Measurements from ENCODE around the gene HSP90AB1. TPM values are rescaled to one million over a fixed set of nuclear protein-coding genes. Genes with fewer than 3 reads are reported as not detected.

The HSP90AB1 gene
- 1,065 and 1,294 TPM in 2 replicates for total RNA-seq

DNA sequence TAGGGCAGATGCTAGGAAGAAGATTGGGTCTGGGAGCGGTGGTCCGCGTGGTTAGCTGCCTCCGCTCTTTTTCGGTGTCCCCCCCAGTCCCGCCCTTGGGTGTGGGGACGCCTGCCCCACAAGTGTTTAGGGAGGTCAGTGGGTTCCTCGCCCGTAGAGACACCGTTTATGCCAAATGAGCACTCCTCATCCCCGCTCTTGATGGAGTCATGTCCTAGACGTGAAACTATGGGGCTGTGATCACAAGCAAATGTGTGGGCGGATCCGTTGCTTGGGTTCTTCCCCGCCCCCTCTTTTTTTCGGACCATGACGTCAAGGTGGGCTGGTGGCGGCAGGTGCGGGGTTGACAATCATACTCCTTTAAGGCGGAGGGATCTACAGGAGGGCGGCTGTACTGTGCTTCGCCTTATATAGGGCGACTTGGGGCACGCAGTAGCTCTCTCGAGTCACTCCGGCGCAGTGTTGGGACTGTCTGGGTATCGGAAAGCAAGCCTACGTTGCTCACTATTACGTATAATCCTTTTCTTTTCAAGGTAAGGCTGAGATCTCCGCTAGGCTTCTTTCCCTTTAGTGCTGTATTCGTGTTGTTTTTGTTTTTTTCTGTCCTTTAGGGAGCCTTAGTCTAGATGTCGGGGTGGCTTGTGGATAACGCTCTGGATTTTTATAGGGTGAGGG is at the start of gene HSP90AB1:
Gene HSP90AB1 (plus strand): TSS at position 439 of the 675 bp plus-strand sequence. CDS start 1,529 bp downstream, outside the sequence.
- DNase-seq (ENCODE audit: low read depth): peak; percentile 95
- no peak for TF ChIP-seq CTCF (IDR thresholded peaks at IDR 0.05; ENCODE audit: insufficient read depth, low read length, poor library complexity, severe bottlenecking)
- H3K4me3 ChIP-seq (ENCODE audit: low read depth, low read length): peak within 1 kb of the TSS; percentile 80
- H3K36me3 ChIP-seq (ENCODE audit: control insufficient read depth, insufficient read depth, low read length): peaks cover 11% of the 10 kb centered on the region
- H3K27me3 ChIP-seq (ENCODE audit: control insufficient read depth, insufficient read depth, low read length): no peaks in the 10 kb centered on the region

DNA sequence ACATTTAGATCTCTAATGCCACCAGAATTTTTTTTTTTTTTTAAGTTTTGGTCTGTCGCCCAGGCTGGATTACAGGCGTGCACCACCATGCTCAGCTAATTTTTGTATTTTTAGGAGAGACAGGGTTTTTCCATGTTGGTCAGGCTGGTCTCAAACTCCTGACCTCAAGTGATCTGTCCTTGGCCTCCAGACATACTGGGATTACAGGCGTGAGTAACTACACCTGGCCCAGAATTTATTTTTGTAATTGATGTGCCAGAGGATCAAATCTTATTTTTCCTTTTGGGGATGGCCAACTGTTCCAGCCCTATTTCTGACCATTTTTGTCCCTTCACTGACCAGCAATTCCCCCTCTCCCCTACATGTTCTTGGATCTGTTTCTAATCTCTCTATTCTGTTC is 48.2 kb upstream of the HSP90AB1 start:
- no peak for TF ChIP-seq CTCF (IDR thresholded peaks at IDR 0.05; ENCODE audit: insufficient read depth, low read length, poor library complexity, severe bottlenecking)
- H3K27me3 ChIP-seq (ENCODE audit: control insufficient read depth, insufficient read depth, low read length): no peaks in the 10 kb centered on the region
- no peaks in the 10 kb centered on the region for H3K36me3 ChIP-seq (ENCODE audit: control insufficient read depth, insufficient read depth, low read length)
- no peak for DNase-seq (ENCODE audit: low read depth)
- H3K4me3 ChIP-seq (ENCODE audit: low read depth, low read length): no peak overlapping the region

DNA sequence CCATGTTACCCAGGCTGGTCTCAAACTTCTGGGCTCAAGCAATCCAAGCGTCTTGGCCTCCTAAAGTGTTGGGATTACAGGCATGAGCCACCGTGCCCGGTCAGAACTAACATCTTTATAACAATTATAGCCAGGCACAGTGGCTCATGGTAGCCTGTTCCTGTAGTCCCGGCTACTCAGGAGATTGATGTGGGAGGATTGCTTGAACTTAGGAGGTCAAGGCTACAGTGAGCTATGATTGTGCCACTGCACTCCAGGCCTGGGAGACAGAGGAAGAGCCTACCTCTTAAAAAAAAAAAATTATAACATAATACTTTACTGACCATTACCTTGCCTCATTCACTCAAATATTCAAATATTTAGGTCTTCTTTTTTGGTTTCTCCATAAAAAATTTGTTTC is 47.0 kb upstream of the HSP90AB1 start:
- TF ChIP-seq CTCF (IDR thresholded peaks at IDR 0.05; ENCODE audit: insufficient read depth, low read length, poor library complexity, severe bottlenecking): no peak
- no peak for DNase-seq (ENCODE audit: low read depth)
- Histone ChIP-seq H3K36me3 (ENCODE audit: control insufficient read depth, insufficient read depth, low read length) (no peaks in the 10 kb centered on the region), H3K4me3 (ENCODE audit: low read depth, low read length) (no peak overlapping the region), H3K27me3 (ENCODE audit: control insufficient read depth, insufficient read depth, low read length) (no peaks in the 10 kb centered on the region)

GRCh38 chr6:44201200-44201599 is 45.7 kb upstream of the HSP90AB1 start:
- no peaks in the 10 kb centered on the region for H3K27me3 ChIP-seq (ENCODE audit: control insufficient read depth, insufficient read depth, low read length)
- no peak for TF ChIP-seq CTCF (IDR thresholded peaks at IDR 0.05; ENCODE audit: insufficient read depth, low read length, poor library complexity, severe bottlenecking)
- H3K36me3 ChIP-seq (ENCODE audit: control insufficient read depth, insufficient read depth, low read length): no peaks in the 10 kb centered on the region
- H3K4me3 ChIP-seq (ENCODE audit: low read depth, low read length): no peak overlapping the region
- DNase-seq (ENCODE audit: low read depth): no peak

- no peak overlapping the region for H3K4me3 ChIP-seq (ENCODE audit: low read depth, low read length)
- no peak for TF ChIP-seq CTCF (IDR thresholded peaks at IDR 0.05; ENCODE audit: insufficient read depth, low read length, poor library complexity, severe bottlenecking)
- H3K27me3 ChIP-seq (ENCODE audit: control insufficient read depth, insufficient read depth, low read length): no peaks in the 10 kb centered on the region
- DNase-seq (ENCODE audit: low read depth): no peak
- H3K36me3 ChIP-seq (ENCODE audit: control insufficient read depth, insufficient read depth, low read length): no peaks in the 10 kb centered on the region
Observed at GRCh38 chr6:44201638-44202303, 45.1 kb upstream of the HSP90AB1 start.

All from kidney epithelial cell (primary cell).